PC-3 (cell line): ENCODE measurements around the gene E2F2.

Experiments used
- CTCF ChIP-seq: fragments of 300-600 bp; sonication (generic); conservative IDR thresholded peaks from 2 replicates; pipeline ENCODE4 v1.5.1; 2017; ENCODE audit warnings: antibody characterized with exemption, low read depth, mild to moderate bottlenecking, low read length
- EZH2phosphoT487 ChIP-seq: fragments of 300-600 bp; sonication (generic); IDR thresholded peaks from 2 replicates; pipeline ENCODE4 v1.6.1; 2018; ENCODE audit warnings: mild to moderate bottlenecking, antibody characterized with exemption, low read length, borderline replicate concordance

- no peak for TF ChIP-seq CTCF
- no peak for TF ChIP-seq EZH2phosphoT487
These were observed 43.3 kb upstream of the E2F2 start for GRCh38 chr1:23574265-23574754.
